ENCODE results near the gene PREX1. TPM values are rescaled to one million over a fixed set of nuclear protein-coding genes. Genes with fewer than 3 reads are reported as not detected.

PREX1 gene
- total and polyA plus RNA-seq, 2 donors (not counting 1 experiment from before 2014, with no cell fraction given), result 1.0 to 3.1 TPM

DNA sequence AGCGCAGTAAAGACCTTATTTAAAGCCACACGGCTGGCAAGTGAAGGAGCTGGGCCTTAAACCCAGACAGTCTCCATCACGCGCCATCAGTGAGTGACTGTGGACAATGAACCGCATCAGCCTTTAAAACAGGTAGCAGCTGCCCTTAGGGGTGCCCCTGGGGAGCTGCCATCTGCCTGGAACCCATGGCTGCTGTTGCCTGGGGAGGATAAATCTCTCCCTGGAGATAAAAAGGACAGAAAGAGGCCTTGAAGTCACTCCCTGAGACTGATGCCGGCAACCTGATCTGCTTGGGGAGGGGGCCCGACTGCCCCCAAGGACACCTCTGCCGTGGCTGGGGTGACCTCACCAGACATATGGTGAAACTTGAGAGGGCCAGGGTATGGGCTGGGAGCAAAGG is 73.5 kb downstream of the PREX1 start:
- H3K79me2 ChIP-seq (ENCODE audit: control insufficient read depth, insufficient read depth, low read length), result no peaks in the 10 kb centered on the region
- H2AFZ ChIP-seq (ENCODE audit: low read length), result no peak overlapping the region
- H3K27ac ChIP-seq (ENCODE audit: insufficient read depth, low read length), result no peak overlapping the region
- H3K9ac ChIP-seq (ENCODE audit: insufficient read depth, low read length), result no peak overlapping the region
- H4K20me1 ChIP-seq (ENCODE audit: control insufficient read depth, extremely low read depth, insufficient read depth, low read length), result no peaks in the 10 kb centered on the region
- H3K36me3 ChIP-seq (ENCODE audit: control insufficient read depth, insufficient read depth, low read length), result no peaks in the 10 kb centered on the region
- peaks cover 2% of the 10 kb centered on the region for H3K27me3 ChIP-seq (ENCODE audit: control insufficient read depth, insufficient read depth, low read length)
- DNase-seq (ENCODE audit: low read depth in 2 of 2), result no peak
- no peak overlapping the region for H3K4me3 ChIP-seq (replicated peaks in 1 of 4; ENCODE audit: control extremely low read depth in 1 of 4, insufficient read depth in 1 of 4, low read depth in 3 of 4, low read length in 4 of 4)
- H3K4me1 ChIP-seq (ENCODE audit: control insufficient read depth, extremely low read depth, insufficient read depth, low read length), result no peaks in the 10 kb centered on the region
- no peak for TF ChIP-seq EZH2 (IDR thresholded peaks at IDR 0.05; ENCODE audit: low read length, missing control alignments)
- TF ChIP-seq, protein P1, sequence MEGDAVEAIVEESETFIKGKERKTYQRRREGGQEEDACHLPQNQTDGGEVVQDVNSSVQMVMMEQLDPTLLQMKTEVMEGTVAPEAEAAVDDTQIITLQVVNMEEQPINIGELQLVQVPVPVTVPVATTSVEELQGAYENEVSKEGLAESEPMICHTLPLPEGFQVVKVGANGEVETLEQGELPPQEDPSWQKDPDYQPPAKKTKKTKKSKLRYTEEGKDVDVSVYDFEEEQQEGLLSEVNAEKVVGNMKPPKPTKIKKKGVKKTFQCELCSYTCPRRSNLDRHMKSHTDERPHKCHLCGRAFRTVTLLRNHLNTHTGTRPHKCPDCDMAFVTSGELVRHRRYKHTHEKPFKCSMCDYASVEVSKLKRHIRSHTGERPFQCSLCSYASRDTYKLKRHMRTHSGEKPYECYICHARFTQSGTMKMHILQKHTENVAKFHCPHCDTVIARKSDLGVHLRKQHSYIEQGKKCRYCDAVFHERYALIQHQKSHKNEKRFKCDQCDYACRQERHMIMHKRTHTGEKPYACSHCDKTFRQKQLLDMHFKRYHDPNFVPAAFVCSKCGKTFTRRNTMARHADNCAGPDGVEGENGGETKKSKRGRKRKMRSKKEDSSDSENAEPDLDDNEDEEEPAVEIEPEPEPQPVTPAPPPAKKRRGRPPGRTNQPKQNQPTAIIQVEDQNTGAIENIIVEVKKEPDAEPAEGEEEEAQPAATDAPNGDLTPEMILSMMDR (conservative IDR thresholded peaks at IDR 0.05 in 1 of 2, IDR thresholded peaks at IDR 0.05 in 1 of 2; ENCODE audit: low read depth in 1 of 2, low read length in 2 of 2), result no peak
- H3K4me2 ChIP-seq (ENCODE audit: extremely low read depth, insufficient read depth, low read length), result no peak overlapping the region
- no peaks in the 10 kb centered on the region for H3K9me3 ChIP-seq (ENCODE audit: control insufficient read depth, insufficient read depth, low read depth, low read length)

DNA sequence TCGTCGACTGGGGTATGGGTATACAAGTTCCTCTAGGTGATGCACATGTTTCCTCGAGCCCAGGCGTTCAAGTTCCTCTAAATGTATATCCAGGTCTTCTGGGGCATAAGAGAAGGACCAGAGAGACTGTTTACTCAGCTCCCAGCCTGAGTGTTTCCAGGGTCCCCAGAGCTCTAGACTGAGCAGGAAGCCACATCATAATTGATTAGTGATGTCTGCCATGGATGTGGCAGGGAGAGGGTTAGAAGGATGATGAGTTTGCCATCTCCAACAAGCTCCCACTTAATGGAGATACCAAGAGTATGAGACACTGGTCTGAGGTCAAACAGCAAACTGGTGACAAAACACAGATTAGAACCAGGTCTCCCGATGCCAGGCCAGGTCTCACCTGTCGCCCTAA is 74.8 kb downstream of the PREX1 start:
- no peaks in the 10 kb centered on the region for H3K4me1 ChIP-seq (ENCODE audit: control insufficient read depth, extremely low read depth, insufficient read depth, low read length)
- H3K27me3 ChIP-seq (ENCODE audit: control insufficient read depth, insufficient read depth, low read length), result peaks cover 2% of the 10 kb centered on the region
- H3K9ac ChIP-seq (ENCODE audit: insufficient read depth, low read length), result no peak overlapping the region
- TF ChIP-seq, protein P1 (conservative IDR thresholded peaks at IDR 0.05 in 1 of 2, IDR thresholded peaks at IDR 0.05 in 1 of 2; ENCODE audit: low read depth in 1 of 2, low read length in 2 of 2), result no peak
- no peak for TF ChIP-seq EZH2 (IDR thresholded peaks at IDR 0.05; ENCODE audit: low read length, missing control alignments)
- no peak overlapping the region for H3K4me3 ChIP-seq (replicated peaks in 1 of 4; ENCODE audit: control extremely low read depth in 1 of 4, insufficient read depth in 1 of 4, low read depth in 3 of 4, low read length in 4 of 4)
- H2AFZ ChIP-seq (ENCODE audit: low read length), result no peak overlapping the region
- no peak for DNase-seq (ENCODE audit: low read depth in 2 of 2)
- no peaks in the 10 kb centered on the region for H3K9me3 ChIP-seq (ENCODE audit: control insufficient read depth, insufficient read depth, low read depth, low read length)
- H3K79me2 ChIP-seq (ENCODE audit: control insufficient read depth, insufficient read depth, low read length), result no peaks in the 10 kb centered on the region
- no peak overlapping the region for H3K27ac ChIP-seq (ENCODE audit: insufficient read depth, low read length)
- H3K36me3 ChIP-seq (ENCODE audit: control insufficient read depth, insufficient read depth, low read length), result no peaks in the 10 kb centered on the region
- no peak overlapping the region for H3K4me2 ChIP-seq (ENCODE audit: extremely low read depth, insufficient read depth, low read length)
- H4K20me1 ChIP-seq (ENCODE audit: control insufficient read depth, extremely low read depth, insufficient read depth, low read length), result no peaks in the 10 kb centered on the region

DNA sequence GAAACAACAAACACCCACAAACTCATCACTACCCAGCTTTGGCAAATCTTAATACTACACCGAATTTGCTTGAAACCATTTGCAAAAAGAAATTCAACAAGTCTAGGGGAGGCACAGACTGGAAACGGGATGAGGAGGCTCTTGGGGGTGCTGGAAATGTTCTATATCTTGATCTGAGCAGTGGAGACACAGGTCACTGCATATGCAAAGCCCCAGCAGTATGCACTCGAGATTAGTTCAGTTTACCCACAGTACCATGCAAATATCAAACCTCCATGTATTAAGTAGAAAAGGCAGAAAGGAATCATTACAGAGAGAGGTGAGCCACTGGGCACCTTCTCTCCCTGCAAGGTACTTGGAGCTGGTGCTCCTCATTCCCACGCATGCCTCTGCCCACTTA is 75.9 kb downstream of the PREX1 start:
- Histone ChIP-seq H3K27ac (ENCODE audit: insufficient read depth, low read length) (no peak overlapping the region), H3K4me1 (ENCODE audit: control insufficient read depth, extremely low read depth, insufficient read depth, low read length) (no peaks in the 10 kb centered on the region), H3K4me2 (ENCODE audit: extremely low read depth, insufficient read depth, low read length) (no peak overlapping the region), H3K36me3 (ENCODE audit: control insufficient read depth, insufficient read depth, low read length) (no peaks in the 10 kb centered on the region), H3K9me3 (ENCODE audit: control insufficient read depth, insufficient read depth, low read depth, low read length) (no peaks in the 10 kb centered on the region), H3K27me3 (ENCODE audit: control insufficient read depth, insufficient read depth, low read length) (peaks cover 2% of the 10 kb centered on the region), H3K9ac (ENCODE audit: insufficient read depth, low read length) (no peak overlapping the region), H3K4me3 (replicated peaks in 1 of 4; ENCODE audit: control extremely low read depth in 1 of 4, insufficient read depth in 1 of 4, low read depth in 3 of 4, low read length in 4 of 4) (no peak overlapping the region), H4K20me1 (ENCODE audit: control insufficient read depth, extremely low read depth, insufficient read depth, low read length) (no peaks in the 10 kb centered on the region), H3K79me2 (ENCODE audit: control insufficient read depth, insufficient read depth, low read length) (no peaks in the 10 kb centered on the region), H2AFZ (ENCODE audit: low read length) (no peak overlapping the region)
- no peak for DNase-seq (ENCODE audit: low read depth in 2 of 2)
- TF ChIP-seq EZH2 (IDR thresholded peaks at IDR 0.05; ENCODE audit: low read length, missing control alignments), result no peak
- TF ChIP-seq, protein P1 (conservative IDR thresholded peaks at IDR 0.05 in 1 of 2, IDR thresholded peaks at IDR 0.05 in 1 of 2; ENCODE audit: low read depth in 1 of 2, low read length in 2 of 2), result no peak

All from fibroblast of lung (primary cell).